Measurements from ENCODE around the gene CASP7. TPM values are rescaled to one million over a fixed set of nuclear protein-coding genes. Genes with fewer than 3 reads are reported as not detected.

The CASP7 gene
- total RNA-seq, 1 experiment from 2014 or later, result 38.2 TPM

- no peaks in the 10 kb centered on the region for H3K36me3 ChIP-seq (ENCODE audit: control insufficient read depth, insufficient read depth, low read length)
- H3K27ac ChIP-seq (ENCODE audit: low read length), result no peak overlapping the region
- no peak for ATAC-seq
- ChIA-PET CTCF (no interaction called here), POLR2A (interaction anchor here (0.6 kb wide), 1 partner anchor 50 kb away, joined by 6 read pairs; no protein-coding TSS in a partner anchor)
- no peaks in the 10 kb centered on the region for H3K9me3 ChIP-seq (ENCODE audit: control insufficient read depth, insufficient read depth, low read depth, low read length)
- BruUV-seq (replicated peaks), result no TSS peak
- intact Hi-C loops (cut with micrococcal nuclease; ENCODE audit: unreplicated experiment), result no loop called here
- in situ Hi-C loops (cut with HindIII; ENCODE audit: low pct_unique_long_range_greater_than_20kb, low sequenced_read_pairs), result no loop called here
- peaks cover 2% of the 10 kb centered on the region; the same call in 1 of the 2 replicates for H3K27me3 ChIP-seq (ENCODE audit: control insufficient read depth, insufficient read depth, low read length)
- H3K4me3 ChIP-seq (ENCODE audit: low read depth in 2 of 2, low read length in 2 of 2), result no peak overlapping the region
- TF ChIP-seq SIN3A (IDR thresholded peaks at IDR 0.05; ENCODE audit: borderline replicate concordance, insufficient read depth, low read depth, low read length) (no peak), REST (IDR thresholded peaks at IDR 0.05; ENCODE audit: insufficient read depth in 1 of 2, low read depth in 2 of 2, low read length in 1 of 2) (no peak), POLR2AphosphoS5 (IDR thresholded peaks at IDR 0.05; ENCODE audit: low read depth, low read length) (no peak), TCF7L2 (IDR thresholded peaks at IDR 0.05; ENCODE audit: low read depth, low read length) (no peak)
- DNase-seq (ENCODE audit: low read depth, low spot score), result no peak
- no peaks in the 10 kb centered on the region for H3K4me1 ChIP-seq (ENCODE audit: control insufficient read depth, insufficient read depth, low read length)
Measured at GRCh38 chr10:113736576-113736975, 56.9 kb downstream of the CASP7 start.

DNA sequence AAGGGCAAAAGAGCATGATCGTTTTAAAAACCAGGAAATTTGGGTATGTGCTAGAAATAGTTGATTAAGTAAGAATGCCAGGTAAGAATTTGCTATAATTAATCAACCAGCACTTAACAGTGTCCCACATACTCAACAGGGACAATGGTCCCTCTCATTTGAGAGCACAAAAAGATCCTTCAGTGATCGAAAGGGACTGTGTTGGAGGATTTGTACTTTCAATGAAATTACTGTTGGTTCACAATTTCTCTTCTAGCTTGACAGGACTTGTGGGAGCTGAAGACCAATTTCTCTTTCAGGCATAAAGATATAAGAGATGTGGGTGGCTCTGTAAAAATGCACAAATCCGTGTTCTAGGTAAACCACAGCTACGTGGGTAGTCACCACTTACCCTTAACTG, 59.3 kb downstream of the CASP7 start:
- ChIA-PET CTCF (no interaction called here), POLR2A (no interaction called here)
- Histone ChIP-seq H3K4me1 (ENCODE audit: control insufficient read depth, insufficient read depth, low read length) (no peaks in the 10 kb centered on the region), H3K27ac (ENCODE audit: low read length) (no peak overlapping the region), H3K27me3 (ENCODE audit: control insufficient read depth, insufficient read depth, low read length) (peaks cover 5% of the 10 kb centered on the region; the same call in 1 of the 2 replicates), H3K9me3 (ENCODE audit: control insufficient read depth, insufficient read depth, low read depth, low read length) (no peaks in the 10 kb centered on the region), H3K36me3 (ENCODE audit: control insufficient read depth, insufficient read depth, low read length) (no peaks in the 10 kb centered on the region), H3K4me3 (ENCODE audit: low read depth in 2 of 2, low read length in 2 of 2) (no peak overlapping the region)
- in situ Hi-C loops (cut with HindIII; ENCODE audit: low pct_unique_long_range_greater_than_20kb, low sequenced_read_pairs) (no loop called here), intact Hi-C loops (cut with micrococcal nuclease; ENCODE audit: unreplicated experiment) (no loop called here)
- no peak for ATAC-seq
- no peak for TF ChIP-seq POLR2AphosphoS5 (IDR thresholded peaks at IDR 0.05; ENCODE audit: low read depth, low read length)
- no peak for TF ChIP-seq REST (IDR thresholded peaks at IDR 0.05; ENCODE audit: insufficient read depth in 1 of 2, low read depth in 2 of 2, low read length in 1 of 2)
- no peak for TF ChIP-seq SIN3A (IDR thresholded peaks at IDR 0.05; ENCODE audit: borderline replicate concordance, insufficient read depth, low read depth, low read length)
- TF ChIP-seq, protein P1, sequence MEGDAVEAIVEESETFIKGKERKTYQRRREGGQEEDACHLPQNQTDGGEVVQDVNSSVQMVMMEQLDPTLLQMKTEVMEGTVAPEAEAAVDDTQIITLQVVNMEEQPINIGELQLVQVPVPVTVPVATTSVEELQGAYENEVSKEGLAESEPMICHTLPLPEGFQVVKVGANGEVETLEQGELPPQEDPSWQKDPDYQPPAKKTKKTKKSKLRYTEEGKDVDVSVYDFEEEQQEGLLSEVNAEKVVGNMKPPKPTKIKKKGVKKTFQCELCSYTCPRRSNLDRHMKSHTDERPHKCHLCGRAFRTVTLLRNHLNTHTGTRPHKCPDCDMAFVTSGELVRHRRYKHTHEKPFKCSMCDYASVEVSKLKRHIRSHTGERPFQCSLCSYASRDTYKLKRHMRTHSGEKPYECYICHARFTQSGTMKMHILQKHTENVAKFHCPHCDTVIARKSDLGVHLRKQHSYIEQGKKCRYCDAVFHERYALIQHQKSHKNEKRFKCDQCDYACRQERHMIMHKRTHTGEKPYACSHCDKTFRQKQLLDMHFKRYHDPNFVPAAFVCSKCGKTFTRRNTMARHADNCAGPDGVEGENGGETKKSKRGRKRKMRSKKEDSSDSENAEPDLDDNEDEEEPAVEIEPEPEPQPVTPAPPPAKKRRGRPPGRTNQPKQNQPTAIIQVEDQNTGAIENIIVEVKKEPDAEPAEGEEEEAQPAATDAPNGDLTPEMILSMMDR (IDR thresholded peaks at IDR 0.05), result no peak
- no peak for TF ChIP-seq TCF7L2 (IDR thresholded peaks at IDR 0.05; ENCODE audit: low read depth, low read length)
- no peak for DNase-seq (ENCODE audit: low read depth, low spot score)
- no TSS peak for BruUV-seq (replicated peaks)

All from Panc1 (cell line).